Sigmoid colon (tissue), 4 donors: ENCODE results near the gene MEIS1.

Experiments used
- CTCF ChIP-seq, 4 experiments: fragments of 450-650 bp in 3 of 4; fragments of 200-600 bp in 1 of 4; IDR thresholded peaks; one replicate each; pipeline ENCODE4 v1.5.1; 2016 to 2019; ENCODE audit warnings: antibody characterized with exemption in 4 of 4, mild to moderate bottlenecking in 3 of 4, moderate library complexity in 2 of 4
- POLR2A ChIP-seq, 2 donors: fragments of 450-650 bp; IDR thresholded peaks; one replicate each; pipeline ENCODE4 v1.6.1; 2016; ENCODE audit warnings: antibody characterized with exemption in 2 of 2, mild to moderate bottlenecking in 2 of 2, moderate library complexity in 2 of 2
- POLR2AphosphoS5 ChIP-seq, 4 donors: sonication (generic); formaldehyde crosslinking; IDR thresholded peaks; one replicate each; pipeline ENCODE4 v1.6.1; 2017; ENCODE audit warnings: antibody characterized with exemption in 4 of 4

GRCh38 chr2:66602341-66602740 lies 167.4 kb downstream of the MEIS1 start:
- no peak for TF ChIP-seq CTCF (IDR thresholded peaks at IDR 0.05)
- TF ChIP-seq POLR2AphosphoS5 (IDR thresholded peaks at IDR 0.05), result no peak
- no peak for TF ChIP-seq POLR2A (IDR thresholded peaks at IDR 0.05)
